ENCODE measurements around the gene INPP5D.

GRCh38 chr2:233186851-233187250 lies 126.7 kb downstream of the INPP5D start:
- TF ChIP-seq CTCF (IDR thresholded peaks at IDR 0.05; ENCODE audit: insufficient read depth, low read length) (no peak), REST (IDR thresholded peaks at IDR 0.05; ENCODE audit: insufficient replicate concordance, low read depth) (no peak)

Measured in HL-60 (cell line).